ENCODE results near the gene EFNA4.

EFNA4 gene

GRCh38 chr1:155051342-155051776, 12.2 kb upstream of the EFNA4 start:
- in situ Hi-C loops (cut with MboI; ENCODE audit: low sequenced_read_pairs): no loop called here

GRCh38 chr1:155051777-155052398, 11.7 kb upstream of the EFNA4 start:
- in situ Hi-C loops (cut with MboI; ENCODE audit: low sequenced_read_pairs): no loop called here

- in situ Hi-C loops (cut with MboI; ENCODE audit: low sequenced_read_pairs): no loop called here
Measured at GRCh38 chr1:155052439-155053395, 10.8 kb upstream of the EFNA4 start.

- in situ Hi-C loops (cut with MboI; ENCODE audit: low sequenced_read_pairs): no loop called here
Measured at GRCh38 chr1:155053531-155054105, 9.9 kb upstream of the EFNA4 start.

GRCh38 chr1:155057104-155057503, 6.4 kb upstream of the EFNA4 start:
- in situ Hi-C loops (cut with MboI; ENCODE audit: low sequenced_read_pairs): no loop called here

- in situ Hi-C loops (cut with MboI; ENCODE audit: low sequenced_read_pairs): no loop called here
Measured at GRCh38 chr1:155057788-155058211, 5.7 kb upstream of the EFNA4 start.

GRCh38 chr1:155060736-155061135, 2.8 kb upstream of the EFNA4 start:
- in situ Hi-C loops (cut with MboI; ENCODE audit: low sequenced_read_pairs): no loop called here

GRCh38 chr1:155061381-155062150, 2.0 kb upstream of the EFNA4 start:
- in situ Hi-C loops (cut with MboI; ENCODE audit: low sequenced_read_pairs): no loop called here

GRCh38 chr1:155062151-155062686, 1.3 kb upstream of the EFNA4 start:
- in situ Hi-C loops (cut with MboI; ENCODE audit: low sequenced_read_pairs): no loop called here

GRCh38 chr1:155062702-155063411, 683 bp upstream of the EFNA4 start:
- in situ Hi-C loops (cut with MboI; ENCODE audit: low sequenced_read_pairs): no loop called here

- in situ Hi-C loops (cut with MboI; ENCODE audit: low sequenced_read_pairs): no loop called here
Measured at GRCh38 chr1:155064111-155064831, 731 bp downstream of the EFNA4 start.

- in situ Hi-C loops (cut with MboI; ENCODE audit: low sequenced_read_pairs): no loop called here
Measured at GRCh38 chr1:155064832-155065429, 1.4 kb downstream of the EFNA4 start.

- in situ Hi-C loops (cut with MboI; ENCODE audit: low sequenced_read_pairs): no loop called here
Measured at GRCh38 chr1:155066777-155067176, 3.2 kb downstream of the EFNA4 start.

GRCh38 chr1:155068599-155068998, 5.1 kb downstream of the EFNA4 start:
- in situ Hi-C loops (cut with MboI; ENCODE audit: low sequenced_read_pairs): no loop called here

GRCh38 chr1:155069551-155070157, 6.1 kb downstream of the EFNA4 start:
- in situ Hi-C loops (cut with MboI; ENCODE audit: low sequenced_read_pairs): loop anchor here (10.0 kb wide), 1 partner anchor 175 kb away; no protein-coding TSS in a partner anchor

GRCh38 chr1:155070158-155070621, 6.7 kb downstream of the EFNA4 start:
- in situ Hi-C loops (cut with MboI; ENCODE audit: low sequenced_read_pairs): loop anchor here (10.0 kb wide), 1 partner anchor 175 kb away; no protein-coding TSS in a partner anchor

GRCh38 chr1:155070721-155071569, 7.4 kb downstream of the EFNA4 start:
- in situ Hi-C loops (cut with MboI; ENCODE audit: low sequenced_read_pairs): loop anchor here (10.0 kb wide), 1 partner anchor 176 kb away; no protein-coding TSS in a partner anchor
